Esophagus squamous epithelium (tissue), 5 donors: ENCODE data around the gene FOXL1. TPM values are rescaled to one million over a fixed set of nuclear protein-coding genes. Genes with fewer than 3 reads are reported as not detected.

Source experiments
- DNase-seq: peaks from one replicate; lab custom pipeline; 2025; lab: John Stamatoyannopoulos, UW
- H3K27ac ChIP-seq, 4 donors: fragments of 200-600 bp; sonication (generic); one replicate each; pipeline ENCODE4 v1.5.1; 2016 to 2019; ENCODE audit warnings: mild to moderate bottlenecking in 1 of 4
- H3K27me3 ChIP-seq, 4 donors: fragments of 200-600 bp; sonication (generic); 1 replicate in 3 of 4; 2 replicates in 1 of 4; pipeline versions ENCODE4 v1.5.1 to v1.6.0; 2017 to 2021; ENCODE audit warnings: antibody characterized with exemption in 1 of 4
- H3K36me3 ChIP-seq, 3 donors: fragments of 200-600 bp; sonication (generic); one replicate each; pipeline ENCODE4 v1.5.1; 2016 to 2019
- H3K4me1 ChIP-seq, 3 donors: fragments of 200-600 bp; sonication (generic); one replicate each; pipeline ENCODE4 v1.5.1; 2017 to 2019
- H3K4me3 ChIP-seq, 4 donors: fragments of 200-600 bp; sonication (generic); 1 replicate in 3 of 4; 2 replicates in 1 of 4; pipeline ENCODE4 v1.5.1; 2016 to 2019; ENCODE audit warnings: mild to moderate bottlenecking in 2 of 4, moderate library complexity in 1 of 4
- H3K9me3 ChIP-seq, 3 donors: fragments of 200-600 bp; sonication (generic); one replicate each; pipeline ENCODE4 v1.5.1; 2016 to 2019
- POLR2A ChIP-seq, 4 donors: fragments of 450-650 bp; IDR thresholded peaks; one replicate each; pipeline ENCODE4 v1.6.1; 2017; ENCODE audit warnings: antibody characterized with exemption in 4 of 4, mild to moderate bottlenecking in 4 of 4, moderate library complexity in 3 of 4
- WGBS, 2 donors: methylation state at CpG; one replicate each; pipeline ENCODE4 v1.1.5; 2018; 5-methylcytosine and 5-hydroxymethylcytosine counted together
- intact Hi-C: fragments of 100-400 bp; cut with DNase I; formaldehyde crosslinking; loops from one replicate; pipeline ENCODE4 v1.15.0; 2022
- total RNA-seq, 4 donors: library from RNA; depleted of rRNA; stranded (reverse); fragments of >200 nt; gene quantifications; one replicate each; pipeline ENCODE4 v1.1.0, GENCODE V29; 2016
- TF ChIP-seq, protein P1 (sequence below), 6 experiments: fragments of 450-650 bp in 4 of 6; fragments of 200-600 bp in 2 of 6; sonication (generic) in 2 of 6; IDR thresholded peaks; one replicate each; pipeline ENCODE4 v1.5.1; 2016 to 2019; ENCODE audit warnings: antibody characterized with exemption in 6 of 6, mild to moderate bottlenecking in 4 of 6, moderate library complexity in 4 of 6
- donor health status: DM: yes; HTN: yes; CAD: no.

FOXL1 gene
- total RNA-seq, 4 donors from 2014 or later, result 0.13 to 1.6 (median 0.57) TPM; not detected in 1

DNA sequence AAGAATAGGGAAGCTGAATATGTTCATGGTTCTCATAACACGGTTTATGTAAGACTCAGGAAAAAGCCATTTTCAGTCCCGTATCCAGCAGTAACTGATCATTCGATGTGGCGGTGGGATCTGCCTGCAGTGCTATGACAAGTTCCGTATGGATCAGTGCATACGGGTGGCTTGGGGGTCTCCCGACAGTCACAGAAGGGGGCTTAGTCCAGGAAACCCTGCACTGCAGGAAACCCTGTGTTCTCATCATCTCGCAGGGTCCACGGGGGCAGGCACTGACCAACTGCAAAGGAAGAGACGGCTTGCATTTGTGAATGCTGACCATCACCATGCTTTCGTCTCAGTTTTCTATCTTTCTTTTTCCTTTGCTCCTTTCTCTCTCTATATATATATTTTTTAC is 31.1 kb upstream of the FOXL1 start:
- WGBS, 2 donors, result 95 to 97% methylated on average over 11 of the region's 11 CpGs
- no peaks in the 10 kb centered on the region for H3K9me3 ChIP-seq
- DNase-seq, result no peak
- H3K27ac ChIP-seq, result no peak overlapping the region
- H3K4me3 ChIP-seq, result no peak overlapping the region
- no peak for TF ChIP-seq POLR2A (IDR thresholded peaks at IDR 0.05)
- TF ChIP-seq, protein P1, sequence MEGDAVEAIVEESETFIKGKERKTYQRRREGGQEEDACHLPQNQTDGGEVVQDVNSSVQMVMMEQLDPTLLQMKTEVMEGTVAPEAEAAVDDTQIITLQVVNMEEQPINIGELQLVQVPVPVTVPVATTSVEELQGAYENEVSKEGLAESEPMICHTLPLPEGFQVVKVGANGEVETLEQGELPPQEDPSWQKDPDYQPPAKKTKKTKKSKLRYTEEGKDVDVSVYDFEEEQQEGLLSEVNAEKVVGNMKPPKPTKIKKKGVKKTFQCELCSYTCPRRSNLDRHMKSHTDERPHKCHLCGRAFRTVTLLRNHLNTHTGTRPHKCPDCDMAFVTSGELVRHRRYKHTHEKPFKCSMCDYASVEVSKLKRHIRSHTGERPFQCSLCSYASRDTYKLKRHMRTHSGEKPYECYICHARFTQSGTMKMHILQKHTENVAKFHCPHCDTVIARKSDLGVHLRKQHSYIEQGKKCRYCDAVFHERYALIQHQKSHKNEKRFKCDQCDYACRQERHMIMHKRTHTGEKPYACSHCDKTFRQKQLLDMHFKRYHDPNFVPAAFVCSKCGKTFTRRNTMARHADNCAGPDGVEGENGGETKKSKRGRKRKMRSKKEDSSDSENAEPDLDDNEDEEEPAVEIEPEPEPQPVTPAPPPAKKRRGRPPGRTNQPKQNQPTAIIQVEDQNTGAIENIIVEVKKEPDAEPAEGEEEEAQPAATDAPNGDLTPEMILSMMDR (IDR thresholded peaks at IDR 0.05), result no peak
- no peaks in the 10 kb centered on the region for H3K27me3 ChIP-seq
- intact Hi-C loops, result no loop called here
- H3K4me1 ChIP-seq, result no peaks in the 10 kb centered on the region
- peaks cover 6 to 100% (median 12%) of the 10 kb centered on the region in 3 donors for H3K36me3 ChIP-seq

DNA sequence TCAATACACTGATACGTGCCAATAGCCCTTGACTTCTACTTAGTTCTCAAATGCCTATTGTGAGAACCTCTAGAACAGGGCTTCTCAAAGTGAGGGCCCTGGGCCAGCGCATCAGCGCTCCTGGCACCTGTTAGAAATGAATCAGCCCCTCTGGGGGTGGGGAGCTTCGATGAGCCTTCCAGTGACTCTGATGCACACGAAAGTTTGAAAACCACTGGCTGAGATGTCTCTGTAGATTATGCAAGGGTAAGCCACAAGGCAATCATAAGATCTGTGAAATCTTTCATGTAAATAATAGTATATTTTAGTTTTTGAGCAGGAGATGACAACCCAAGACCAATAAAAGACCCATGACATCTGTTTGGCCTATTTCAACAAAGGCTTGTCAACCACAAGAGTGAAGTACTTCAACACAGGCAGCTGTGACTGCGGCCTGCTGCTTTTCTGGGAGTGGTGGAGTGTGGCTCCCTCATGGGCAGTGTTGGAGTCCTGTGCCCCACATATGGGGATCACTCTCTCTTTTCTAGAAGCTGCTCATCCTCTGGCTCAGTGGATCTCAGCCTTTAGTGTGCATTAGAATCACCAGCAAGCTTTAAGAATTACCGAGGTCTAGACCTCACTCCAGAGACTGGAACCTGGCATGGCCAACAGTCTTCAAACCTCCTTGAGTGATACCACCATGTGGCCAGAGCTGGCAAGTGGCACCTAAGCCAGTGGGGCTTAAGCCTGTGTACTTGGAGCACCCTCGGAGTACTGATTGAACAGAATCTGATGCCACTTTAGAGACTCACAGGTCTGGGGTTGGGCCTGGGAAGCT is 29.1 kb upstream of the FOXL1 start:
- Histone ChIP-seq H3K36me3 (peaks cover 6 to 85% (median 12%) of the 10 kb centered on the region in 3 donors), H3K27ac (no peak overlapping the region), H3K9me3 (no peaks in the 10 kb centered on the region), H3K4me1 (peaks cover 0 to 16% (median 3%) of the 10 kb centered on the region in 3 donors), H3K27me3 (no peaks in the 10 kb centered on the region), H3K4me3 (no peak overlapping the region)
- TF ChIP-seq POLR2A (IDR thresholded peaks at IDR 0.05), result no peak
- TF ChIP-seq, protein P1 (IDR thresholded peaks at IDR 0.05), result no peak
- WGBS, 2 donors, result 64 to 74% methylated on average over 5 to 7 of the region's 8 CpGs
- no peak for DNase-seq
- intact Hi-C loops, result no loop called here

DNA sequence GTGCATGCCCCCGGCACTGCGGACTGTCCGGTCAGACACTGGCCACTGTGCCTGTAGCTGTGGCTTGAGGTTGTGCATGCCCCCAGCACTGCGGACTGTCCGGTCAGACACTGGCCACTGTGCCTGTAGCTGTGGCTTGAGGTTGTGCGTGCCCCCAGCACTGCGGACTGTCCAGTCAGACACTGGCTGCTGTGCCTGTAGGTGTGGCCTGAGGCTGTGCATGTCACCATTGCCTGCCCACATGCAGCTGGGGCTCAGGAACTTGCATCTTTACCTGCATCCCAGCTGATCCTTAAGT is 28.5 kb upstream of the FOXL1 start:
- intact Hi-C loops, result no loop called here
- TF ChIP-seq, protein P1 (IDR thresholded peaks at IDR 0.05), result no peak
- no peak for TF ChIP-seq POLR2A (IDR thresholded peaks at IDR 0.05)

DNA sequence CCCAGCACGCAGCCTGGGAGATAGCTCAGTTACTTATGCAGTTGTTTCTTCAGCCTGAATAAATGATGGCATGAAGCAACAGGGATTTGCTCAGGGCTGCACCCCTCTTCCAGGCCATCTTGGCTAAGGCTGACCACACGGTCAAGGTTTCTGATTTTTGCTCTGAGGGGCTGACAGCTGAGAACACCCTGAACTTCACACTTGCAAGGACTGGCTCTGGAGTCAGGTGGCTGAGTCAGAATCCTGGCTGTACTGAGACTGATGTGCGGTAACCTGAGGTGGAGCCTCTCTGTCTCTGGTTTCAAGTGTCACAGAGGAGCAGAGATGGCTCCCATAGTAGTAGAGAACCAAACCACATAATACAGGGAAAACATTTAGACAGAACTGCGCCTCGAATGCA is 28.1 kb upstream of the FOXL1 start:
- no peak overlapping the region for H3K4me3 ChIP-seq
- DNase-seq, result no peak
- no peaks in the 10 kb centered on the region for H3K27me3 ChIP-seq
- TF ChIP-seq, protein P1 (IDR thresholded peaks at IDR 0.05), result no peak
- TF ChIP-seq POLR2A (IDR thresholded peaks at IDR 0.05), result no peak
- peaks cover 5 to 23% (median 5%) of the 10 kb centered on the region in 3 donors for H3K4me1 ChIP-seq
- no peaks in the 10 kb centered on the region for H3K9me3 ChIP-seq
- intact Hi-C loops, result no loop called here
- WGBS, 2 donors, result 90 to 95% methylated on average over 2 to 4 of the region's 5 CpGs
- peaks cover 0 to 75% (median 12%) of the 10 kb centered on the region in 3 donors for H3K36me3 ChIP-seq
- H3K27ac ChIP-seq, result no peak overlapping the region

More for the DNA sequence above, 28.5 kb upstream of the FOXL1 start:
- no peak for DNase-seq
- WGBS, 2 donors, result 94% methylated on average over 3 of the region's 7 CpGs; no CpG with 5 or more reads in 1 of the 2 donors
- peaks cover 4 to 80% (median 12%) of the 10 kb centered on the region in 3 donors for H3K36me3 ChIP-seq
- no peak overlapping the region for H3K4me3 ChIP-seq
- H3K9me3 ChIP-seq, result no peaks in the 10 kb centered on the region
- no peaks in the 10 kb centered on the region for H3K27me3 ChIP-seq
- H3K4me1 ChIP-seq, result peaks cover 4 to 21% (median 5%) of the 10 kb centered on the region in 3 donors
- H3K27ac ChIP-seq, result no peak overlapping the region

DNA sequence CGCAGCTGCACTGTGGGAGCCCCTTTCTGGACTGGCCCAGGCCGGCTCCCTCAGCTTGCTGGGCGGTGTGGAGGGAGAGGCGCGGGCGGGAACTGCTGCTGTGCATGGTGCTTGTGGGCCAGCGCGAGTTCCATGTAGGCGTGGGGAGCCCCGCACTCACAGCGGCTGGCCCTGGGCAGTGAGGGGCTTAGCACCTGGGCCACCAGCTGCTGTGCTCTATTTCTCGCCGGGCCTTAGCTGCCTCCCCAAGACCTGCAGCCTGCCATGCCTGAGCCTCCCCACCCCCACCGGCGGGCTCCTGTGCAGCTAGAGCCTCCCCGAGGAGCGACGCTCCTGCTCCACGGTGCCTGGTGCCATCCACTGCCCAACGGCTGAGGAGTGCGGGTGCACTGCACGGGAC is 25.0 kb upstream of the FOXL1 start:
- Histone ChIP-seq H3K27ac (no peak overlapping the region), H3K27me3 (peaks cover 0 to 6% (median 0%) of the 10 kb centered on the region in 4 donors), H3K4me3 (no peak overlapping the region), H3K4me1 (peaks cover 10 to 30% (median 12%) of the 10 kb centered on the region in 3 donors), H3K9me3 (no peaks in the 10 kb centered on the region), H3K36me3 (peaks cover 0 to 44% (median 12%) of the 10 kb centered on the region in 3 donors)
- no peak for DNase-seq
- WGBS, 2 donors, result 80 to 83% methylated on average over 1 of the region's 22 CpGs
- no peak for TF ChIP-seq POLR2A (IDR thresholded peaks at IDR 0.05)
- TF ChIP-seq, protein P1 (IDR thresholded peaks at IDR 0.05), result no peak
- intact Hi-C loops, result no loop called here
